ENCODE results near the gene UBLCP1. TPM values are rescaled to one million over a fixed set of nuclear protein-coding genes. Genes with fewer than 3 reads are reported as not detected.
"Not testable (repeated sequence)": the region's sequence is repeated elsewhere in the genome, so short reads cannot be mapped to it uniquely, and the experiment has no call there.

Gene UBLCP1
- total and polyA plus RNA-seq, 11 donors, result 11.9 to 20.4 (median 14.4) TPM

DNA sequence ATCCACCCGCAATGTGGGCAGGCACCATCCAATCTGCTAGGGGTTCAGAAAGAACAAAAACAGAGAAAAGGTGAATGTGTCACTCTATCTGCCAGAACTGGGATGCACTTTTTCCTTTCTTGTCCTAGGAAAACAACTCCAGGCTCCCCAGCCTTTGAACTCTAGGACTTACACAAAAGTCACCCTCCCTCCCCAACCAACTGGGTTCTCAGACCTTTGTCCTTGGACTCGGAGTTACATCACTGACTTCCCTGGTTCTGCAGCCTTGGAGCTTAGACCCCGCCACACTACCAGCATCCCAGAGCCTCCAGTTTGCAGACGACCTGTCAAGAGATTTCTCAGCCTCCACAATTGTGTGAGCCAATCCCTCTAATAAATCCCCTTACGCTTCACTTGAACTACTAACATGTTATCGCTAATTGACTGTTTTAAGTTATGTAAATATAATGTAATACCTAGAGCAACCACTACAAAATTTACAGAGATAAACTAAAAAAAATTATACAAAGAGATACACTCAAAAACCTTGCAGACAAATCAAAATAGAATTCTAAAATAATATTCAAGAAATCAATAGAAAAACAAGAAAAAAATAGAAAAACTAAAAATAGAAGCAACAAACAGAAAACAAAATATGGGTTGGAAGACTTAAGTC lies 5.3 kb upstream of the UBLCP1 start:
- TF ChIP-seq, protein P1, sequence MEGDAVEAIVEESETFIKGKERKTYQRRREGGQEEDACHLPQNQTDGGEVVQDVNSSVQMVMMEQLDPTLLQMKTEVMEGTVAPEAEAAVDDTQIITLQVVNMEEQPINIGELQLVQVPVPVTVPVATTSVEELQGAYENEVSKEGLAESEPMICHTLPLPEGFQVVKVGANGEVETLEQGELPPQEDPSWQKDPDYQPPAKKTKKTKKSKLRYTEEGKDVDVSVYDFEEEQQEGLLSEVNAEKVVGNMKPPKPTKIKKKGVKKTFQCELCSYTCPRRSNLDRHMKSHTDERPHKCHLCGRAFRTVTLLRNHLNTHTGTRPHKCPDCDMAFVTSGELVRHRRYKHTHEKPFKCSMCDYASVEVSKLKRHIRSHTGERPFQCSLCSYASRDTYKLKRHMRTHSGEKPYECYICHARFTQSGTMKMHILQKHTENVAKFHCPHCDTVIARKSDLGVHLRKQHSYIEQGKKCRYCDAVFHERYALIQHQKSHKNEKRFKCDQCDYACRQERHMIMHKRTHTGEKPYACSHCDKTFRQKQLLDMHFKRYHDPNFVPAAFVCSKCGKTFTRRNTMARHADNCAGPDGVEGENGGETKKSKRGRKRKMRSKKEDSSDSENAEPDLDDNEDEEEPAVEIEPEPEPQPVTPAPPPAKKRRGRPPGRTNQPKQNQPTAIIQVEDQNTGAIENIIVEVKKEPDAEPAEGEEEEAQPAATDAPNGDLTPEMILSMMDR (IDR thresholded peaks at IDR 0.05), result peak in 3 of 12 donors; percentile 30 to 57 (median 45)
- TF ChIP-seq POLR2A (IDR thresholded peaks at IDR 0.05), result no peak
- 79 to 84% (median 81%) methylated on average over 6 of the region's 6 CpGs for WGBS, 4 donors

DNA sequence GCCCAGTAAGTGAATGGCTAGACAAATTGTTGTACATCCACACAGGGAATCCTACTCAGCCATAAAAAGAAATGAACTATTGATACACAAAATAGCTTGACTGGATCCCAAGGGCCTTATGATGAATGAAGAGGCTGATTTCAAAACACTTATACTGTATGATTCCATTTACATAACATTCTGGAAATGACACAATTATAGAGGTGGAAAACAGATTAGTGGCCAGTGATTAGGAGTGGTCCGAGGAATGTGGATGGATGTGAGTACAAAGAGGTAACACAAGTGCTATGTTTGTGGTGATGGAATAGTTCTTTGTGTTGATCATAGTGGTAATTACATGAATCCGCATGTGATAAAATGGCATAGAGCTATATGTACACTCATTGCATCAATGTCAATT lies 4.7 kb upstream of the UBLCP1 start:
- WGBS, 4 donors, result 85 to 94% (median 91%) methylated on average over 2 of the region's 2 CpGs
- no peaks in the 10 kb centered on the region for H3K9me3 ChIP-seq
- H3K4me3 ChIP-seq, result no peak overlapping the region
- peaks cover 0 to 7% (median 3%) of the 10 kb centered on the region in 12 donors for H3K4me1 ChIP-seq
- H3K27ac ChIP-seq, result no peak overlapping the region
- ATAC-seq (no peak), DNase-seq (no peak)
- intact Hi-C loops (cut with DNase I), result loop anchor here in 1 of 10 donors (5.0 kb wide), 1 partner anchor 46 kb away; no protein-coding TSS in a partner anchor
- peaks cover 0 to 14% (median 0%) of the 10 kb centered on the region in 9 donors for H3K27me3 ChIP-seq
- TF ChIP-seq, protein P1 (IDR thresholded peaks at IDR 0.05), result no peak
- no peak for TF ChIP-seq POLR2A (IDR thresholded peaks at IDR 0.05)
- no peaks in the 10 kb centered on the region for H3K36me3 ChIP-seq

More for the DNA sequence above, 5.3 kb upstream of the UBLCP1 start:
- no peak overlapping the region for H3K4me3 ChIP-seq
- H3K9me3 ChIP-seq, result no peaks in the 10 kb centered on the region
- DNase-seq, result no peak
- intact Hi-C loops (cut with DNase I), result loop anchor here in 1 of 10 donors (5.0 kb wide), 1 partner anchor 45 kb away; no protein-coding TSS in a partner anchor
- H3K36me3 ChIP-seq, result no peaks in the 10 kb centered on the region
- no peak for ATAC-seq
- H3K4me1 ChIP-seq, result peaks cover 0 to 7% (median 3%) of the 10 kb centered on the region in 12 donors
- H3K27ac ChIP-seq, result no peak overlapping the region
- peaks cover 0 to 14% (median 0%) of the 10 kb centered on the region in 9 donors for H3K27me3 ChIP-seq

DNA sequence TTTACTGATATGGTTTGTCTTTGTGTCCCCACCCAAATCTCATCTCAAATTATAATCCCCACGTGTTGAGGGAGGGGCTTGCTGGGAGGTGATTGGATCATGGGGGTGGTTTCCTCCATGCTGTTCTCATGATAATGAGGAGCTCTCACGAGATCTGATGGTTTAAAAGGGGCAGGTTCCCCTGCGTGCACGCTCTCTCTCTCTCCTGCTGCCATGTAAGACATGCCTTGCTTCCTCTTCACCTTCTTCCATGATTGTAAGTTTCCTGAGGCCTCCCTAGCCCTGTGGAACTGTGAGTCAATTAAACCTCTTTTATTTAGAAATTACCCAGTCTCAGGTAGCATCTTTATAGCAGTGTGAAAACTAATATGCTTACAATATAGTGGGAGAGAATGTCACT lies 2.9 kb upstream of the UBLCP1 start:
- not testable (repeated sequence) for H3K27ac ChIP-seq, H3K9me3 ChIP-seq, H3K27me3 ChIP-seq, H3K36me3 ChIP-seq, H3K4me3 ChIP-seq, DNase-seq, ATAC-seq
- 56 to 73% (median 58%) methylated on average over 4 of the region's 4 CpGs for WGBS, 4 donors
- intact Hi-C loops (cut with DNase I), result loop anchor here in 9 of 10 donors (5.0 to 10.0 kb wide), 5 partner anchors 45 to 103 kb away; partner anchors contain the start of gene RNF145 (in 1 of the 9)
- peaks cover 0 to 23% (median 14%) of the 10 kb centered on the region in 12 donors for H3K4me1 ChIP-seq

DNA sequence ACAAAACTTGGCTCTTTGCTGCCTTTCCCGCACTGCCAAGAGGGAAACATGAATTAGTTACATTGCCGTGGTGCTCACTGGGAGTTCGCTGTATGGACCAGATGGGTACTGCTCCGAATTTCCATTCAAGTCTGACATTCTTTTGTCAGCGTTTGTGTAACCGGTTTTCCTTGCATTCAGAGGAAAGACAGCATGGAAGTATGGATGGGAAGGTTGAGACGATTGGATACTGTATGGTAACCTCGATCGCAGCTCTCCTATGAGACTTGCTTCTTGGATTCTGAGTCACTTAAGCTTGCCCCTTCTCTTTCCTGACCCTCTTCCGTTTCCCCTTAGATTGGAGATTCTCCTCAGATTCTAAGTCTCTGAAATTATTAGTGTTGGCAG lies 625 bp upstream of the UBLCP1 start:
- DNase-seq (no peak), ATAC-seq (peak; percentile 5 to 43 (median 16))
- H3K4me3 ChIP-seq, result peak overlapping the region; percentile 59 to 98 (median 90)
- TF ChIP-seq, protein P1 (IDR thresholded peaks at IDR 0.05), result no peak
- no peak for TF ChIP-seq POLR2A (IDR thresholded peaks at IDR 0.05)
- no peaks in the 10 kb centered on the region for H3K36me3 ChIP-seq
- 29 to 41% (median 36%) methylated on average over 10 of the region's 10 CpGs for WGBS, 4 donors
- H3K27me3 ChIP-seq, result no peaks in the 10 kb centered on the region
- peak overlapping the region; percentile 79 to 97 (median 90) for H3K27ac ChIP-seq
- H3K9me3 ChIP-seq, result no peaks in the 10 kb centered on the region
- H3K4me1 ChIP-seq, result peaks cover 0 to 24% (median 14%) of the 10 kb centered on the region in 12 donors
- intact Hi-C loops (cut with DNase I), result loop anchor here (2.0 to 10.0 kb wide), 7 partner anchors 48 to 105 kb away; partner anchors contain the start of gene RNF145 (in 3 of the 10)

Data from heart left ventricle (tissue), 16 donors.